ENCODE data around the gene PIP4K2A. TPM values are rescaled to one million over a fixed set of nuclear protein-coding genes. Genes with fewer than 3 reads are reported as not detected.

Gene PIP4K2A
- total and polyA plus RNA-seq, 2 of the 13 experiments (the other 11 are each of a cell fraction or from before 2014, with no cell fraction given): 9.1 to 22.6 TPM

- TF ChIP-seq ZNF230 (CRISPR knock-in tag; IDR thresholded peaks at IDR 0.05): no peak
- no peak for TF ChIP-seq MIER2 (CRISPR knock-in tag; IDR thresholded peaks at IDR 0.05)
- TF ChIP-seq, protein P1, sequence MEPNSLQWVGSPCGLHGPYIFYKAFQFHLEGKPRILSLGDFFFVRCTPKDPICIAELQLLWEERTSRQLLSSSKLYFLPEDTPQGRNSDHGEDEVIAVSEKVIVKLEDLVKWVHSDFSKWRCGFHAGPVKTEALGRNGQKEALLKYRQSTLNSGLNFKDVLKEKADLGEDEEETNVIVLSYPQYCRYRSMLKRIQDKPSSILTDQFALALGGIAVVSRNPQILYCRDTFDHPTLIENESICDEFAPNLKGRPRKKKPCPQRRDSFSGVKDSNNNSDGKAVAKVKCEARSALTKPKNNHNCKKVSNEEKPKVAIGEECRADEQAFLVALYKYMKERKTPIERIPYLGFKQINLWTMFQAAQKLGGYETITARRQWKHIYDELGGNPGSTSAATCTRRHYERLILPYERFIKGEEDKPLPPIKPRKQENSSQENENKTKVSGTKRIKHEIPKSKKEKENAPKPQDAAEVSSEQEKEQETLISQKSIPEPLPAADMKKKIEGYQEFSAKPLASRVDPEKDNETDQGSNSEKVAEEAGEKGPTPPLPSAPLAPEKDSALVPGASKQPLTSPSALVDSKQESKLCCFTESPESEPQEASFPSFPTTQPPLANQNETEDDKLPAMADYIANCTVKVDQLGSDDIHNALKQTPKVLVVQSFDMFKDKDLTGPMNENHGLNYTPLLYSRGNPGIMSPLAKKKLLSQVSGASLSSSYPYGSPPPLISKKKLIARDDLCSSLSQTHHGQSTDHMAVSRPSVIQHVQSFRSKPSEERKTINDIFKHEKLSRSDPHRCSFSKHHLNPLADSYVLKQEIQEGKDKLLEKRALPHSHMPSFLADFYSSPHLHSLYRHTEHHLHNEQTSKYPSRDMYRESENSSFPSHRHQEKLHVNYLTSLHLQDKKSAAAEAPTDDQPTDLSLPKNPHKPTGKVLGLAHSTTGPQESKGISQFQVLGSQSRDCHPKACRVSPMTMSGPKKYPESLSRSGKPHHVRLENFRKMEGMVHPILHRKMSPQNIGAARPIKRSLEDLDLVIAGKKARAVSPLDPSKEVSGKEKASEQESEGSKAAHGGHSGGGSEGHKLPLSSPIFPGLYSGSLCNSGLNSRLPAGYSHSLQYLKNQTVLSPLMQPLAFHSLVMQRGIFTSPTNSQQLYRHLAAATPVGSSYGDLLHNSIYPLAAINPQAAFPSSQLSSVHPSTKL (CRISPR knock-in tag; IDR thresholded peaks at IDR 0.05): no peak
- TF ChIP-seq ZNF414 (CRISPR knock-in tag; IDR thresholded peaks at IDR 0.05): no peak
- 0 out of 2 replicates have a peak, but pooled peaks have one; percentile 42 for TF ChIP-seq KMT2A (CRISPR knock-in tag; IDR thresholded peaks at IDR 0.05)
- TF ChIP-seq ZNF263 (CRISPR knock-in tag; IDR thresholded peaks at IDR 0.05): peak; percentile 92
- no peak; the same call in 1 of the 2 replicates for TF ChIP-seq CCDC6 (CRISPR knock-in tag; IDR thresholded peaks at IDR 0.05)
- TF ChIP-seq YY1 (IDR thresholded peaks at IDR 0.05; ENCODE audit: insufficient read depth, insufficient replicate concordance, low read depth, low read length): no peak
- TF ChIP-seq TEAD2 (CRISPR knock-in tag; IDR thresholded peaks at IDR 0.05): no peak
- peak; percentile 59 for TF ChIP-seq AGO2 (optimal IDR thresholded peaks at IDR 0.05; ENCODE audit: low read depth, low read length)
- TF ChIP-seq ZNF570 (CRISPR knock-in tag; IDR thresholded peaks at IDR 0.05; ENCODE audit: borderline replicate concordance): no peak
- peak; percentile 13; the same call in 1 of the 2 replicates for TF ChIP-seq SAP130 (CRISPR knock-in tag; IDR thresholded peaks at IDR 0.05; ENCODE audit: low read depth)
- TF ChIP-seq, protein P2, sequence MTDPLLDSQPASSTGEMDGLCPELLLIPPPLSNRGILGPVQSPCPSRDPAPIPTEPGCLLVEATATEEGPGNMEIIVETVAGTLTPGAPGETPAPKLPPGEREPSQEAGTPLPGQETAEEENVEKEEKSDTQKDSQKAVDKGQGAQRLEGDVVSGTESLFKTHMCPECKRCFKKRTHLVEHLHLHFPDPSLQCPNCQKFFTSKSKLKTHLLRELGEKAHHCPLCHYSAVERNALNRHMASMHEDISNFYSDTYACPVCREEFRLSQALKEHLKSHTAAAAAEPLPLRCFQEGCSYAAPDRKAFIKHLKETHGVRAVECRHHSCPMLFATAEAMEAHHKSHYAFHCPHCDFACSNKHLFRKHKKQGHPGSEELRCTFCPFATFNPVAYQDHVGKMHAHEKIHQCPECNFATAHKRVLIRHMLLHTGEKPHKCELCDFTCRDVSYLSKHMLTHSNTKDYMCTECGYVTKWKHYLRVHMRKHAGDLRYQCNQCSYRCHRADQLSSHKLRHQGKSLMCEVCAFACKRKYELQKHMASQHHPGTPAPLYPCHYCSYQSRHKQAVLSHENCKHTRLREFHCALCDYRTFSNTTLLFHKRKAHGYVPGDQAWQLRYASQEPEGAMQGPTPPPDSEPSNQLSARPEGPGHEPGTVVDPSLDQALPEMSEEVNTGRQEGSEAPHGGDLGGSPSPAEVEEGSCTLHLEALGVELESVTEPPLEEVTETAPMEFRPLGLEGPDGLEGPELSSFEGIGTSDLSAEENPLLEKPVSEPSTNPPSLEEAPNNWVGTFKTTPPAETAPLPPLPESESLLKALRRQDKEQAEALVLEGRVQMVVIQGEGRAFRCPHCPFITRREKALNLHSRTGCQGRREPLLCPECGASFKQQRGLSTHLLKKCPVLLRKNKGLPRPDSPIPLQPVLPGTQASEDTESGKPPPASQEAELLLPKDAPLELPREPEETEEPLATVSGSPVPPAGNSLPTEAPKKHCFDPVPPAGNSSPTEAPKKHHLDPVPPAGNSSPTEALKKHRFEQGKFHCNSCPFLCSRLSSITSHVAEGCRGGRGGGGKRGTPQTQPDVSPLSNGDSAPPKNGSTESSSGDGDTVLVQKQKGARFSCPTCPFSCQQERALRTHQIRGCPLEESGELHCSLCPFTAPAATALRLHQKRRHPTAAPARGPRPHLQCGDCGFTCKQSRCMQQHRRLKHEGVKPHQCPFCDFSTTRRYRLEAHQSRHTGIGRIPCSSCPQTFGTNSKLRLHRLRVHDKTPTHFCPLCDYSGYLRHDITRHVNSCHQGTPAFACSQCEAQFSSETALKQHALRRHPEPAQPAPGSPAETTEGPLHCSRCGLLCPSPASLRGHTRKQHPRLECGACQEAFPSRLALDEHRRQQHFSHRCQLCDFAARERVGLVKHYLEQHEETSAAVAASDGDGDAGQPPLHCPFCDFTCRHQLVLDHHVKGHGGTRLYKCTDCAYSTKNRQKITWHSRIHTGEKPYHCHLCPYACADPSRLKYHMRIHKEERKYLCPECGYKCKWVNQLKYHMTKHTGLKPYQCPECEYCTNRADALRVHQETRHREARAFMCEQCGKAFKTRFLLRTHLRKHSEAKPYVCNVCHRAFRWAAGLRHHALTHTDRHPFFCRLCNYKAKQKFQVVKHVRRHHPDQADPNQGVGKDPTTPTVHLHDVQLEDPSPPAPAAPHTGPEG (CRISPR knock-in tag; IDR thresholded peaks at IDR 0.05): peak; percentile 77; the same call in 1 of the 2 replicates
- TF ChIP-seq, protein P3, sequence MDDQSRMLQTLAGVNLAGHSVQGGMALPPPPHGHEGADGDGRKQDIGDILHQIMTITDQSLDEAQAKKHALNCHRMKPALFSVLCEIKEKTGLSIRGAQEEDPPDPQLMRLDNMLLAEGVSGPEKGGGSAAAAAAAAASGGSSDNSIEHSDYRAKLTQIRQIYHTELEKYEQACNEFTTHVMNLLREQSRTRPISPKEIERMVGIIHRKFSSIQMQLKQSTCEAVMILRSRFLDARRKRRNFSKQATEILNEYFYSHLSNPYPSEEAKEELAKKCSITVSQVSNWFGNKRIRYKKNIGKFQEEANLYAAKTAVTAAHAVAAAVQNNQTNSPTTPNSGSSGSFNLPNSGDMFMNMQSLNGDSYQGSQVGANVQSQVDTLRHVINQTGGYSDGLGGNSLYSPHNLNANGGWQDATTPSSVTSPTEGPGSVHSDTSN (CRISPR knock-in tag; IDR thresholded peaks at IDR 0.05; ENCODE audit: borderline replicate concordance): no peak
- TF ChIP-seq, protein P4, sequence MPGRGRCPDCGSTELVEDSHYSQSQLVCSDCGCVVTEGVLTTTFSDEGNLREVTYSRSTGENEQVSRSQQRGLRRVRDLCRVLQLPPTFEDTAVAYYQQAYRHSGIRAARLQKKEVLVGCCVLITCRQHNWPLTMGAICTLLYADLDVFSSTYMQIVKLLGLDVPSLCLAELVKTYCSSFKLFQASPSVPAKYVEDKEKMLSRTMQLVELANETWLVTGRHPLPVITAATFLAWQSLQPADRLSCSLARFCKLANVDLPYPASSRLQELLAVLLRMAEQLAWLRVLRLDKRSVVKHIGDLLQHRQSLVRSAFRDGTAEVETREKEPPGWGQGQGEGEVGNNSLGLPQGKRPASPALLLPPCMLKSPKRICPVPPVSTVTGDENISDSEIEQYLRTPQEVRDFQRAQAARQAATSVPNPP (CRISPR knock-in tag; IDR thresholded peaks at IDR 0.05): no peak
- TF ChIP-seq SNAPC2 (CRISPR knock-in tag; IDR thresholded peaks at IDR 0.05): 0 out of 2 replicates have a peak, but pooled peaks have one; percentile 54
- no peak for TF ChIP-seq HOXA3 (CRISPR knock-in tag; IDR thresholded peaks at IDR 0.05)
These were observed 412 bp downstream of the PIP4K2A start (continued) for GRCh38 chr10:22713853-22714478.
